K562 (cell line): ENCODE data around the gene SEL1L. TPM values are rescaled to one million over a fixed set of nuclear protein-coding genes. Genes with fewer than 3 reads are reported as not detected.
A peak's percentile ranks its signal among the peaks of the same experiment; 100 is the strongest.

Source experiments
- ATAC-seq: fragments of 200-7000 bp; cut with Tn5 transposase; 3 replicates; pipeline ENCODE4 v1.9.1; 2020; ENCODE audit warnings: moderate library complexity
- BruUV-seq: library from RNA; stranded (reverse); fragments of 400-500 nt; replicated peaks from 2 replicates; lab custom pipeline; 2021; lab: Mats Ljungman, UMichigan
- CTCF ChIA-PET: fragments of 300-600 bp; formaldehyde crosslinking; extraction: SDS; loops from one replicate; lab custom pipeline; 2021; ENCODE audit warnings: low intra/inter-chr PET ratio; lab: Yijun Ruan, JAX
- POLR2A ChIA-PET: fragments of 300-600, 350-650 bp; sonication (Branson Sonifier 250); formaldehyde crosslinking; extraction: SDS; loops from one replicate; lab custom pipeline; 2021; ENCODE audit warnings: antibody characterized with exemption, inconsistent platforms; lab: Yijun Ruan, JAX
- DNase-seq, 4 experiments: peaks; one replicate each; pipeline versions ENCODE4 v3.0.0 to v3.0.0-alpha.2; 2011 to 2018; ENCODE audit warnings: low spot score in 3 of 4, mixed read lengths in 3 of 4; ENCODE audit errors: extremely low read depth in 1 of 4
- FAIRE-seq: peaks from 2 replicates; lab custom pipeline; 2011; peaks lifted over from hg19 to GRCh38; lab: Jason Lieb, UNC
- H2AFZ ChIP-seq: 2 replicates; pipeline ENCODE4 v1.6.0; 2011; ENCODE audit warnings: low read depth, low read length, control low read depth, inconsistent platforms
- H3K27ac ChIP-seq: fragments of 200-600 bp; 3 replicates; pipeline ENCODE4 v1.8.0; 2011; ENCODE audit warnings: low read depth, mild to moderate bottlenecking, control low read depth, inconsistent platforms, low read length, moderate library complexity, mixed read lengths; ENCODE audit errors: extremely low read depth
- H3K27me3 ChIP-seq, 2 experiments: fragments of 300-600 bp in 1 of 2; 2 replicates in 1 of 2; 3 replicates in 1 of 2; pipeline versions ENCODE4 v1.6.0 to v1.8.0; 2011; ENCODE audit warnings: inconsistent platforms in 2 of 2, low read length in 2 of 2, mild to moderate bottlenecking in 1 of 2, mixed read lengths in 1 of 2, moderate library complexity in 1 of 2; ENCODE audit not compliant: control insufficient read depth in 2 of 2, insufficient read depth in 2 of 2
- H3K36me3 ChIP-seq: fragments of 300-600 bp; 3 replicates; pipeline ENCODE4 v1.8.0; 2011; ENCODE audit warnings: mild to moderate bottlenecking, low read length, inconsistent platforms; ENCODE audit not compliant: control insufficient read depth, insufficient read depth
- H3K4me1 ChIP-seq, 2 experiments: fragments of 200-600 bp in 1 of 2; replicated peaks in 1 of 2; 2 replicates in 1 of 2; 3 replicates in 1 of 2; pipeline versions ENCODE4 v1.5.1 to v1.8.0; 2011; ENCODE audit warnings: inconsistent platforms in 2 of 2, low read length in 2 of 2, mild to moderate bottlenecking in 1 of 2, mixed read lengths in 1 of 2, moderate library complexity in 1 of 2; ENCODE audit not compliant: control insufficient read depth in 2 of 2, insufficient read depth in 2 of 2
- H3K4me2 ChIP-seq: 2 replicates; pipeline ENCODE4 v1.6.1; 2011; ENCODE audit warnings: low read length, control low read depth, inconsistent platforms, mixed read lengths; ENCODE audit not compliant: insufficient read depth
- H3K4me3 ChIP-seq: fragments of 200-600 bp; sonication (generic), shearing (Covaris generic); 2 replicates; pipeline ENCODE4 v1.5.1; 2016; ENCODE audit warnings: control low read depth, inconsistent platforms
- H3K79me2 ChIP-seq: fragments of 200-600 bp; 3 replicates; pipeline ENCODE4 v1.8.0; 2011; ENCODE audit warnings: low read length, inconsistent platforms; ENCODE audit not compliant: control insufficient read depth, insufficient read depth
- H3K9ac ChIP-seq, 2 experiments: 2 replicates each; pipeline versions ENCODE4 v1.6.0 to v1.6.1; 2011; ENCODE audit warnings: low read depth in 2 of 2, low read length in 2 of 2, control low read depth in 1 of 2, inconsistent platforms in 1 of 2, mild to moderate bottlenecking in 1 of 2, mixed read lengths in 1 of 2; ENCODE audit not compliant: insufficient read depth in 1 of 2
- H3K9me1 ChIP-seq: one replicate; pipeline ENCODE4 v1.6.0; 2011; ENCODE audit warnings: inconsistent platforms, mild to moderate bottlenecking, low read length, moderate library complexity; ENCODE audit not compliant: control insufficient read depth, insufficient read depth
- H3K9me3 ChIP-seq: replicated peaks from 2 replicates; pipeline ENCODE4 v1.5.1; 2011; ENCODE audit warnings: low read depth, low read length, inconsistent platforms; ENCODE audit not compliant: control insufficient read depth, insufficient read depth
- H4K20me1 ChIP-seq: replicated peaks from 2 replicates; pipeline ENCODE4 v1.6.1; 2011; ENCODE audit warnings: low read length, inconsistent platforms, mixed read lengths; ENCODE audit not compliant: control insufficient read depth, insufficient read depth
- BACH1 ChIP-seq: fragments of 200-800 bp; sonication (Bioruptor generic); IDR thresholded peaks from 2 replicates; pipeline ENCODE4 v1.6.1; 2016; ENCODE audit warnings: missing genetic modification characterization, missing compliant biosample characterization
- CBFA2T3 ChIP-seq: fragments of 450-650 bp; IDR thresholded peaks from 2 replicates; pipeline ENCODE4 v1.6.1; 2017
- CC2D1A ChIP-seq: fragments of 450-650 bp; IDR thresholded peaks from 2 replicates; pipeline ENCODE4 v1.6.1; 2017; ENCODE audit warnings: mild to moderate bottlenecking
- DDX20 ChIP-seq: fragments of 450-650 bp; IDR thresholded peaks from 2 replicates; pipeline ENCODE4 v1.6.1; 2016; ENCODE audit warnings: missing genetic modification characterization, low read depth, mild to moderate bottlenecking, missing compliant biosample characterization, moderate library complexity
- GTF2B ChIP-seq: IDR thresholded peaks from 2 replicates; pipeline ENCODE4 v1.6.1; 2011; ENCODE audit not compliant: insufficient read length; ENCODE audit errors: extremely low read depth
- HNRNPUL1 ChIP-seq: fragments of 200-400 bp; formaldehyde crosslinking; IDR thresholded peaks from 2 replicates; pipeline ENCODE4 v1.6.1; 2017; ENCODE audit warnings: low read length
- MCM5 ChIP-seq: fragments of 450-650 bp; IDR thresholded peaks from 2 replicates; pipeline ENCODE4 v1.6.1; 2016; ENCODE audit warnings: low read depth
- NFE2L1 ChIP-seq: fragments of 450-650 bp; IDR thresholded peaks from 2 replicates; pipeline ENCODE4 v1.6.1; 2016; ENCODE audit warnings: missing genetic modification characterization, low read depth, mild to moderate bottlenecking, missing compliant biosample characterization, moderate library complexity, borderline replicate concordance
- PHTF2 ChIP-seq: fragments of 250-450 bp; sonication (Bioruptor Pico); IDR thresholded peaks from 2 replicates; pipeline ENCODE4 v1.5.0; 2021; ENCODE audit warnings: mild to moderate bottlenecking
- PRDM10 ChIP-seq: fragments of 450-650 bp; IDR thresholded peaks from 2 replicates; pipeline ENCODE4 v1.6.1; 2018; ENCODE audit not compliant: partially characterized antibody
- RAD21 ChIP-seq, 2 experiments: fragments of 250-450 bp in 1 of 2; fragments of 450-650 bp in 1 of 2; sonication (Bioruptor Pico) in 1 of 2; formaldehyde crosslinking in 1 of 2; IDR thresholded peaks in 1 of 2; conservative IDR thresholded peaks in 1 of 2; 2 replicates each; pipeline versions ENCODE4 v1.4.0 to v1.8.0; 2020 to 2022; ENCODE audit warnings: mild to moderate bottlenecking in 2 of 2, moderate library complexity in 1 of 2
- TARDBP ChIP-seq: fragments of 450-650 bp; IDR thresholded peaks from 2 replicates; pipeline ENCODE4 v1.6.1; 2016
- TGIF2 ChIP-seq: sonication (generic); formaldehyde crosslinking; IDR thresholded peaks from 2 replicates; pipeline ENCODE4 v1.8.1; 2022; ENCODE audit warnings: mild to moderate bottlenecking, missing genetic modification reagents, moderate library complexity
- ZC3H11A ChIP-seq: IDR thresholded peaks from 2 replicates; pipeline ENCODE4 v1.6.1; 2012; ENCODE audit warnings: low read depth, low read length, improper control_type of control experiment
- ZNF253 ChIP-seq: fragments of 250-450 bp; sonication (Bioruptor Pico); conservative IDR thresholded peaks from 2 replicates; pipeline ENCODE4 v1.6.1; 2021; ENCODE audit warnings: mild to moderate bottlenecking
- WGBS: fragments of 100-300 bp; shearing (Covaris generic); methylation state at CpG from one replicate; pipeline ENCODE4 v1.1.6; 2016; ENCODE audit warnings: low coverage, mixed read lengths; ENCODE audit not compliant: insufficient coverage; ENCODE audit errors: missing lambda C conversion rate; 5-methylcytosine and 5-hydroxymethylcytosine counted together
- in situ Hi-C: fragments of 300-500 bp; cut with MboI; formaldehyde crosslinking; loops from 4 replicates; pipeline ENCODE4 v1.15.0; 2018; ENCODE audit warnings: inconsistent platforms, mixed read lengths
- intact Hi-C: fragments of 100-400 bp; cut with micrococcal nuclease; formaldehyde crosslinking; loops from 2 replicates; pipeline ENCODE4 v1.14.2; 2022
- polyA plus RNA-seq, 8 experiments: library from polyadenylated mRNA; depleted of rRNA in 4 of 8; stranded (reverse) in 5 of 8; unstranded in 3 of 8; fragments of >200 nt; fragmentation: Nextera tagmentation in 2 of 8; fragmentation: Illumina TruSeq in 1 of 8; extraction: Ambion mirVana in 2 of 8; extraction: Trizol in 1 of 8; gene quantifications; 2 replicates each; pipeline versions ENCODE4 v1.2.1 to v1.2.3, GENCODE V29; 2011 to 2014; ENCODE audit warnings: inconsistent platforms in 1 of 8, missing spikeins in 1 of 8
- total RNA-seq, 7 experiments: library from RNA; depleted of rRNA in 6 of 7; stranded (reverse); fragments of >200 nt in 6 of 7; fragmentation: Illumina TruSeq in 2 of 7; extraction: Trizol in 2 of 7; gene quantifications; 2 replicates each; pipeline versions ENCODE4 v1.2.1 to v1.2.3, GENCODE V29; 2011 to 2021; ENCODE audit warnings: low replicate concordance in 1 of 7

The SEL1L gene
- total and polyA plus RNA-seq, 9 of the 15 experiments (the other 6 are each of a cell fraction or from before 2014, with no cell fraction given): 7.7 to 21.1 (median 13.6) TPM

- TF ChIP-seq RAD21 (CRISPR knock-in tag; conservative IDR thresholded peaks at IDR 0.05 in 1 of 2, IDR thresholded peaks at IDR 0.05 in 1 of 2) (peak; percentile 54 to 73), ZC3H11A (no peak), ZNF253 (CRISPR knock-in tag) (no peak)
- TF ChIP-seq, all 486 proteins: peak for 4
These were observed 32.0 kb upstream of the SEL1L start (continued) for GRCh38 chr14:81565441-81566290.

- CTCF ChIA-PET: no interaction called here
- H2AFZ ChIP-seq: no peak overlapping the region
- WGBS: 0% methylated on average over 2 of the region's 2 CpGs
- no peak for DNase-seq
- TF ChIP-seq PHTF2 (no peak), GTF2B (no peak), DDX20 (no peak), PRDM10 (no peak), NFE2L1 (tag) (no peak), HNRNPUL1 (no peak), BACH1 (no peak), CC2D1A (no peak), TGIF2 (CRISPR knock-in tag) (no peak), MCM5 (no peak), TARDBP (no peak), CBFA2T3 (no peak)
- TF ChIP-seq, all 486 proteins: peak for 0
- Histone ChIP-seq H3K9me3 (no peaks in the 10 kb centered on the region), H3K79me2 (no peaks in the 10 kb centered on the region), H3K9ac (no peak overlapping the region), H3K27ac (no peak overlapping the region), H3K4me2 (no peak overlapping the region), H3K9me1 (no peaks in the 10 kb centered on the region), H3K27me3 (no peaks in the 10 kb centered on the region), H3K36me3 (no peaks in the 10 kb centered on the region), H3K4me1 (no peaks in the 10 kb centered on the region), H4K20me1 (no peaks in the 10 kb centered on the region), H3K4me3 (no peak overlapping the region)
- ATAC-seq (no peak), FAIRE-seq (no peak)
- in situ Hi-C loops (no loop called here), intact Hi-C loops (no loop called here)
- no TSS peak for BruUV-seq
- POLR2A ChIA-PET: interaction anchor here (0.6 kb wide), 1 partner anchor 29 kb away, joined by 4 read pairs; the partner anchor contains the start of gene SEL1L
These were observed 29.2 kb upstream of the SEL1L start for GRCh38 chr14:81562818-81563217.
